Erythroblast (primary cell): ENCODE measurements around the gene POMT1.

ENCODE experiments used
- GATA1 ChIP-seq: IDR thresholded peaks from 2 replicates; pipeline ENCODE4 v1.6.1; 2011; ENCODE audit warnings: low read depth, mild to moderate bottlenecking, control low read depth, low read length, moderate library complexity
- POLR2A ChIP-seq: IDR thresholded peaks from 2 replicates; pipeline ENCODE4 v1.6.1; 2011; ENCODE audit warnings: mild to moderate bottlenecking, low read length

- TF ChIP-seq POLR2A (no peak), GATA1 (no peak)
These were observed 10.5 kb downstream of the POMT1 start for GRCh38 chr9:131513177-131513576.
